Smooth muscle cell (in vitro differentiated cells): ENCODE results near the gene ADAMTS2. TPM values are rescaled to one million over a fixed set of nuclear protein-coding genes. Genes with fewer than 3 reads are reported as not detected.

Source experiments
- DNase-seq: peaks from one replicate; lab custom pipeline; 2025; ENCODE audit not compliant: unreplicated experiment; lab: John Stamatoyannopoulos, UW
- H2AFZ ChIP-seq: fragments of 200-600 bp; sonication (generic); 2 replicates; pipeline ENCODE4 v1.6.0; 2016; ENCODE audit warnings: antibody characterized with exemption, low read depth, mild to moderate bottlenecking
- H3F3A ChIP-seq: fragments of 200-600 bp; sonication (generic); 2 replicates; pipeline ENCODE4 v1.6.0; 2017; ENCODE audit warnings: antibody characterized with exemption, low read depth
- H3K27ac ChIP-seq: fragments of 200-600 bp; sonication (generic); 2 replicates; pipeline ENCODE4 v1.5.1; 2016; ENCODE audit warnings: low read depth, mild to moderate bottlenecking
- H3K27me3 ChIP-seq: fragments of 200-600 bp; sonication (generic); 2 replicates; pipeline ENCODE4 v1.6.1; 2016; ENCODE audit warnings: low read depth, mild to moderate bottlenecking
- H3K36me3 ChIP-seq: fragments of 200-600 bp; sonication (generic); 2 replicates; pipeline ENCODE4 v1.5.1; 2016; ENCODE audit warnings: low read depth
- H3K4me1 ChIP-seq: fragments of 200-600 bp; sonication (generic); 2 replicates; pipeline ENCODE4 v1.5.1; 2016; ENCODE audit warnings: low read depth
- H3K4me2 ChIP-seq: fragments of 200-600 bp; sonication (generic); 2 replicates; pipeline ENCODE4 v1.6.0; 2016; ENCODE audit warnings: mild to moderate bottlenecking
- H3K4me3 ChIP-seq: fragments of 200-600 bp; sonication (generic); 2 replicates; pipeline ENCODE4 v1.5.1; 2016; ENCODE audit warnings: mild to moderate bottlenecking
- H3K79me2 ChIP-seq: fragments of 200-600 bp; sonication (generic); 2 replicates; pipeline ENCODE4 v1.6.0; 2016; ENCODE audit warnings: low read depth, mild to moderate bottlenecking
- H3K9ac ChIP-seq: fragments of 200-600 bp; sonication (generic); 2 replicates; pipeline ENCODE4 v1.6.0; 2016; ENCODE audit warnings: low read depth
- H3K9me3 ChIP-seq: fragments of 200-600 bp; sonication (generic); replicated peaks from 2 replicates; pipeline ENCODE4 v1.5.1; 2016; ENCODE audit warnings: low read depth
- H4K20me1 ChIP-seq: fragments of 200-600 bp; sonication (generic); 2 replicates; pipeline ENCODE4 v1.6.0; 2016; ENCODE audit warnings: low read depth
- CTCF ChIP-seq: fragments of 200-600 bp; sonication (generic); IDR thresholded peaks from 2 replicates; pipeline ENCODE4 v1.5.1; 2017; ENCODE audit warnings: borderline replicate concordance, mild to moderate bottlenecking, antibody characterized with exemption; ENCODE audit not compliant: insufficient read depth, poor library complexity, severe bottlenecking
- WGBS: methylation state at CpG from one replicate; pipeline ENCODE4 v1.1.7; 2016; ENCODE audit warnings: low lambda C conversion rate; 5-methylcytosine and 5-hydroxymethylcytosine counted together
- polyA plus RNA-seq: library from polyadenylated mRNA; unstranded; fragments of >200 nt; fragmentation: Nextera tagmentation; extraction: Ambion mirVana; gene quantifications from 2 replicates; pipeline ENCODE4 v1.2.1, GENCODE V29; 2016
- total RNA-seq: library from RNA; depleted of rRNA; stranded (reverse); fragments of >200 nt; gene quantifications from 2 replicates; pipeline ENCODE4 v1.2.3, GENCODE V29; 2014

Gene ADAMTS2
- total RNA-seq, result 22.8 and 32.0 TPM in 2 replicates
- polyA plus RNA-seq, result 25.3 and 37.5 TPM in 2 replicates

DNA sequence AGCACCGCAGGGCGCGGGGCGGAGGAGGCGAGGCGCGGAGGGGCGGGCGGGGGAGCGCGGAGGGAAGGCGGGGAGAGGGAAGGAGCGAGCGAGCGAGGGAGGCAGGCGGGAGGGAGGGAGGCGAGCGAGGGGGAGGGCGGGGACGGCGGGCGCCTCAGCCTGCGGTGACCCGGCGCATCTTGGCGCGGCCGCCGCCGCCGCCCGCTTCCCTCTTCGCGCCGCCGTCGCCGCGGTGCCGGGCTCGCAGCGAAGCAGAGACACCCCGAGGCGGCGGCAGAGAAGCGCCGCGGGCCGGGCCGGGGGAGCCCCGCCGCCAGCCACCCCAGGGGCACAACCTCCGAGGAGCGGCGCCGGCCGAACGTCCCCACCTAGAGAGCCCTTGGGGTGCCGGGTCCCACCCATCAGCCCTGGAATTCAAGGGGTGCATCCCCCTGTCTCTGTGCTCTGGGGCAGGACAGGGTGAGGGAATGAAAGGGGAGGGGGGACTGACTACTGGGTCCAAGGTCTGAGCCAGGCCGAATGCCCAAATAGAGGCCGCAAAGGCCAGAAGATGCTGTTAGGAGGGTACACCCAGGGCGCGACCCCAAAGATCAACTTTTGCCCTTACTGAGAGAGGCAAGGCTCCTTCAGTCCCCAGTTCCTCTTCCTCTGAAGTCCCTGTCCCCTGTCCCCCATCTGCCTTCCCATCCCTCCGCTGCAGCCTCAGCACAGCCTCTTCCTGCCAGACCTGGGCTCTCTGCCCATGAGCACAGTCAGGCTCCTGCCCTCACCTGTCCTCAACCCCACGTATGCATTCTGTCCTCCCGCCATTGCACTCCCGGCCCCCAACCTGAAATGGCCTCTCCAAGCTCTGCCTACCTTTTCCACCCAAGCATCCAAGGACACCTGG lies at the start of gene ADAMTS2:
Gene ADAMTS2 (minus strand): TSS at position 29 of the 889 bp plus-strand sequence. CDS start 133 bp downstream, outside the sequence.
- Histone ChIP-seq H3K4me1 (peaks cover 12% of the 10 kb centered on the region), H3K36me3 (no peaks in the 10 kb centered on the region), H3K9me3 (no peaks in the 10 kb centered on the region), H3K79me2 (no peaks in the 10 kb centered on the region), H3K4me3 (peak within 1 kb of the TSS; percentile 82), H3K4me2 (peak within 1 kb of the TSS; percentile 93), H3K27me3 (peaks cover 19% of the 10 kb centered on the region), H2AFZ (peak within 1 kb of the TSS; percentile 82), H4K20me1 (peaks cover 28% of the 10 kb centered on the region), H3K27ac (no peak within 1 kb of the TSS), H3K9ac (no peak within 1 kb of the TSS), H3F3A (no peaks in the 10 kb centered on the region)
- no peak for DNase-seq
- no peak for TF ChIP-seq CTCF
- 18% methylated on average over 27 of the region's 67 CpGs for WGBS

DNA sequence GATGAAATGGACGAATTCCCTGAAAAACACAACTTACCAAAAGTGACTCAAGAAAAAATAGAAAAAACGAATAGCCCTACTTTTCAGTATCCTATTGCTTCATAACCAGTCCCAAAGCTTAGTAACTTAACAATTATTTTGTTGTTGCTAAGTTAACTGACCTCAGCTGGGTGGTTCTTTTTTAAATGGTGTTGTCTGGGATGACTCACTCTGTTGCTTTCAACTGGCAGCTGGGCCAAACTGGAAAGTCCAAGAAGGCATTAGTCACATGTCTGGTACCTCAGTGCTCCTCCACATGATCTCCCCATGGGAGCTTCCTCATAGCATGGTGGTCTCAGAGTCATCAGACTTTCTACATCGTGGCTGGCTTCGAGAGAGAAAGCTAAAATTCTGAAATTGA lies 47.8 kb upstream of the ADAMTS2 start:
- H3K27me3 ChIP-seq, result no peaks in the 10 kb centered on the region
- no peaks in the 10 kb centered on the region for H3F3A ChIP-seq
- WGBS, result 66% methylated on average over 4 of the region's 4 CpGs
- H3K9ac ChIP-seq, result no peak overlapping the region
- no peak for DNase-seq
- no peaks in the 10 kb centered on the region for H3K4me1 ChIP-seq
- peaks cover 10% of the 10 kb centered on the region for H3K9me3 ChIP-seq
- no peak overlapping the region for H3K27ac ChIP-seq
- no peaks in the 10 kb centered on the region for H3K36me3 ChIP-seq
- H4K20me1 ChIP-seq, result no peaks in the 10 kb centered on the region
- no peaks in the 10 kb centered on the region for H3K79me2 ChIP-seq
- no peak overlapping the region for H2AFZ ChIP-seq
- no peak for TF ChIP-seq CTCF
- no peak overlapping the region for H3K4me3 ChIP-seq
- H3K4me2 ChIP-seq, result no peak overlapping the region

- DNase-seq, result no peak
- H2AFZ ChIP-seq, result no peak overlapping the region
- H3K4me1 ChIP-seq, result peaks cover 4% of the 10 kb centered on the region
- H4K20me1 ChIP-seq, result no peaks in the 10 kb centered on the region
- H3K27me3 ChIP-seq, result no peaks in the 10 kb centered on the region
- no peak overlapping the region for H3K4me3 ChIP-seq
- H3K4me2 ChIP-seq, result no peak overlapping the region
- no peaks in the 10 kb centered on the region for H3K79me2 ChIP-seq
- no peak overlapping the region for H3K27ac ChIP-seq
- H3K36me3 ChIP-seq, result no peaks in the 10 kb centered on the region
- H3K9me3 ChIP-seq, result peaks cover 7% of the 10 kb centered on the region
- whole genome bisulfite sequencing, result 76% methylated on average over 19 of the region's 19 CpGs
- no peak overlapping the region for H3K9ac ChIP-seq
- no peak for TF ChIP-seq CTCF
- H3F3A ChIP-seq, result no peaks in the 10 kb centered on the region
Measured at GRCh38 chr5:179387151-179388110, 42.2 kb upstream of the ADAMTS2 start.
